SKM-1 treated with dmso at 0.1 percent for 144 hours (cell line): ENCODE results near the gene PDGFRA.
"Not testable (repeated sequence)": the region's sequence is repeated elsewhere in the genome, so short reads cannot be mapped to it uniquely, and the experiment has no call there.

ENCODE experiments used
- DNase-seq: peaks from one replicate; lab custom pipeline; 2025; ENCODE audit not compliant: unreplicated experiment; lab: John Stamatoyannopoulos, UW

Gene PDGFRA

GRCh38 chr4:54227256-54228055 is 1.6 kb upstream of the PDGFRA start:
- no peak for DNase-seq

GRCh38 chr4:54228056-54228527 is 1.0 kb upstream of the PDGFRA start:
- DNase-seq = peak; percentile 7

- DNase-seq = no peak
These were observed 547 bp upstream of the PDGFRA start for GRCh38 chr4:54228546-54228945.

- DNase-seq = no peak
These were observed 764 bp downstream of the PDGFRA start for GRCh38 chr4:54229631-54230483.

GRCh38 chr4:54230484-54231418 is 1.7 kb downstream of the PDGFRA start:
- no peak for DNase-seq

GRCh38 chr4:54231419-54231767 is 2.3 kb downstream of the PDGFRA start:
- no peak for DNase-seq

GRCh38 chr4:54231768-54232688 is 2.9 kb downstream of the PDGFRA start:
- DNase-seq = no peak

GRCh38 chr4:54233277-54233696 is 4.2 kb downstream of the PDGFRA start:
- DNase-seq = peak; percentile 74

GRCh38 chr4:54233697-54234496 is 4.8 kb downstream of the PDGFRA start:
- peak; percentile 72 for DNase-seq

GRCh38 chr4:54234497-54235205 is 5.6 kb downstream of the PDGFRA start:
- DNase-seq = no peak

- not testable (repeated sequence) for DNase-seq
These were observed 7.2 kb downstream of the PDGFRA start for GRCh38 chr4:54236316-54236715.

- no peak for DNase-seq
These were observed 8.7 kb downstream of the PDGFRA start for GRCh38 chr4:54237770-54238169.

- no peak for DNase-seq
These were observed 9.3 kb downstream of the PDGFRA start for GRCh38 chr4:54238389-54238788.

GRCh38 chr4:54241268-54241823 is 12.3 kb downstream of the PDGFRA start:
- not testable (repeated sequence) for DNase-seq

- not testable (repeated sequence) for DNase-seq
These were observed 14.4 kb downstream of the PDGFRA start for GRCh38 chr4:54243541-54243940.

- DNase-seq = not testable (repeated sequence)
These were observed 23.2 kb downstream of the PDGFRA start for GRCh38 chr4:54252312-54252711.

GRCh38 chr4:54254116-54254914 is 25.2 kb downstream of the PDGFRA start:
- DNase-seq = no peak
